ENCODE results near the gene MTFP1. TPM values are rescaled to one million over a fixed set of nuclear protein-coding genes. Genes with fewer than 3 reads are reported as not detected.

Gene MTFP1, protein sequence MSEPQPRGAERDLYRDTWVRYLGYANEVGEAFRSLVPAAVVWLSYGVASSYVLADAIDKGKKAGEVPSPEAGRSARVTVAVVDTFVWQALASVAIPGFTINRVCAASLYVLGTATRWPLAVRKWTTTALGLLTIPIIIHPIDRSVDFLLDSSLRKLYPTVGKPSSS
- 7.9 and 15.1 TPM in 2 replicates for total RNA-seq

GRCh38 chr22:30425616-30426387 lies at the start of gene MTFP1:
MTFP1 (plus strand) TSS chr22:30425768; CDS start chr22:30425880, 112 bp downstream.

GRCh38 chr22:30386960-30387827 lies 38.4 kb upstream of the MTFP1 start, which contains the start of gene RNF215:
RNF215 (minus strand) TSS chr22:30387411; CDS start chr22:30387313, 98 bp downstream.

DNA sequence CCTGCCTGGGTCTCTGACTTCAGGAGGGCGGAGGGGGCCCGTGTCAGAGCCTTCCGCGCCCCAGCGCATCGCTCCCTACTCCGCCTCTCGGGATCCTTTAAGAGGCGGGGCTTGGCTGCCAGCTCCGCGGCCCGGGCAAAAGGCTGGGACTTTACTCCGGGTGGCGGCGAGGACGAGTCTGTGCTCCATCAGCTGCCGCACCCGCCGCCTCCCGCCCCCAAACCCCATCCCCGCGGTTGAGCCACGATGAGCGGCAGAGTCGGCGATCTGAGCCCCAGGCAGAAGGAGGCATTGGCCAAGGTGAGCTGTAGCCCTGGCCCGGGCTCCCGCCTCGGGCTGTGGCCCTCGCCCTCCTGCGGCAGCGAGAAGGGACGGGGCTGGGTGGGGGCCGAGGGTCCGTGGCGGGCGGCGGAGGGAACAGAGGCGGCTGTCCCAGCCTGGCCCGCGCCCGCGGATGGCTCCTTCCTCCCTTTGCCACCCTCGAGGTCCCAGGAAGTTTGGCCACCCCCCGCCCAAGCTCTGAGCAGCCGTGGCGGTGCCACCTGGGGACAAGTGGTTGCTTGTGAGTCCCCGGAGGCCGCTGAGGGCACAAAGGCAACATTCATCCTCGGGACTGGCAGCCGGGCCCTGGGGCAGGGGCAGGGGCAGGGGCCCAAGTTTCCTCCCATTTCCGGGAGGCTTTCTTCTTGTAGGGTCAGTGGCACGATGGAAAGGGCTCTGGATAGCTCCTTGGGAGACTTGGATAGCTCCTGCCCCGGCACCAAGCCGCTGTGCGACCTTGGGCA lies 28.5 kb upstream of the MTFP1 start, which contains the start of gene SEC14L2:
Gene SEC14L2, plus strand, starts transcription at position 148 of the 785 bp plus-strand sequence. Its CDS starts 99 bp downstream, at position 247.

GRCh38 chr22:30471616-30472318 lies 46.2 kb downstream of the MTFP1 start, which contains the start of gene SEC14L3:
SEC14L3 (minus strand) TSS chr22:30472017; CDS start chr22:30471958, 59 bp downstream.

Other genes starting within 250 kb of the MTFP1 start
- gene LIF, start 179.0 kb upstream of the MTFP1 start, total RNA-seq: 16.5 and 23.8 TPM in 2 replicates
- not detected in 2 replicates for gene OSM, start 158.9 kb upstream of the MTFP1 start, total RNA-seq
- gene CASTOR1, start 136.3 kb upstream of the MTFP1 start, total RNA-seq: 3.0 and 7.7 TPM in 2 replicates
- gene TBC1D10A, start 98.8 kb upstream of the MTFP1 start, total RNA-seq: 15.5 and 16.0 TPM in 2 replicates
- 18.7 and 21.4 TPM in 2 replicates for gene SF3A1, start 68.9 kb upstream of the MTFP1 start, total RNA-seq
- 1.6 and 2.5 TPM in 2 replicates for gene CCDC157, start 68.8 kb upstream of the MTFP1 start, total RNA-seq
- gene RNF215, start 38.4 kb upstream of the MTFP1 start, total RNA-seq: 24.1 and 36.1 TPM in 2 replicates
- 20.2 and 33.5 TPM in 2 replicates for gene SEC14L2, start 28.8 kb upstream of the MTFP1 start, total RNA-seq
- gene SEC14L3, start 46.2 kb downstream of the MTFP1 start, total RNA-seq: not detected in 2 replicates
- 0.12 TPM in 1 of 2 replicates, not detected in the other for gene SEC14L4, start 79.9 kb downstream of the MTFP1 start, total RNA-seq
- 1.4 and 1.7 TPM in 2 replicates for gene SEC14L6, start 121.0 kb downstream of the MTFP1 start, total RNA-seq
- 0.11 TPM in 1 of 2 replicates, not detected in the other for gene GAL3ST1, start 148.9 kb downstream of the MTFP1 start, total RNA-seq
- gene PES1, start 166.1 kb downstream of the MTFP1 start, total RNA-seq: 92.1 and 104 TPM in 2 replicates
- gene TCN2, start 181.4 kb downstream of the MTFP1 start, total RNA-seq: 2.3 and 3.4 TPM in 2 replicates
- 15.5 and 27.8 TPM in 2 replicates for gene SLC35E4, start 210.0 kb downstream of the MTFP1 start, total RNA-seq
- 10.7 and 13.5 TPM in 2 replicates for gene DUSP18, start 242.1 kb downstream of the MTFP1 start, total RNA-seq

All from uterine smooth muscle cell (primary cell).